ENCODE measurements around the gene TBL1Y. TPM values are rescaled to one million over a fixed set of nuclear protein-coding genes. Genes with fewer than 3 reads are reported as not detected.

Gene TBL1Y
- total RNA-seq, 1 experiment from 2014 or later: not detected

- intact Hi-C loops (cut with micrococcal nuclease; ENCODE audit: unreplicated experiment): no loop called here
- H3K4me1 Mint-ChIP-seq (ENCODE audit: low read depth, unreplicated experiment): no peaks in the 10 kb centered on the region
- no peaks in the 10 kb centered on the region for H3K27me3 Mint-ChIP-seq (ENCODE audit: unreplicated experiment)
- CTCF ChIA-PET: no interaction called here
- DNase-seq: no peak
- no peak for TF ChIP-seq CTCF (IDR thresholded peaks at IDR 0.05; ENCODE audit: unreplicated experiment)
- H3K27ac Mint-ChIP-seq (ENCODE audit: unreplicated experiment): no peak overlapping the region
- H3K4me3 Mint-ChIP-seq (ENCODE audit: low read depth, unreplicated experiment): no peak overlapping the region
- BruUV-seq (replicated peaks): no TSS peak
- no peaks in the 10 kb centered on the region for H3K36me3 Mint-ChIP-seq (ENCODE audit: insufficient read depth, unreplicated experiment)
- no peaks in the 10 kb centered on the region for H3K9me3 Mint-ChIP-seq (ENCODE audit: low read depth, unreplicated experiment)
Measured at GRCh38 chrY:6987811-6988210, 77.3 kb downstream of the TBL1Y start.

GRCh38 chrY:6989886-6990620 lies 79.6 kb downstream of the TBL1Y start:
- no peak for TF ChIP-seq CTCF (IDR thresholded peaks at IDR 0.05; ENCODE audit: unreplicated experiment)
- Mint-ChIP-seq H3K27me3 (ENCODE audit: unreplicated experiment) (no peaks in the 10 kb centered on the region), H3K27ac (ENCODE audit: unreplicated experiment) (no peak overlapping the region), H3K9me3 (ENCODE audit: low read depth, unreplicated experiment) (no peaks in the 10 kb centered on the region), H3K4me1 (ENCODE audit: low read depth, unreplicated experiment) (no peaks in the 10 kb centered on the region), H3K36me3 (ENCODE audit: insufficient read depth, unreplicated experiment) (no peaks in the 10 kb centered on the region), H3K4me3 (ENCODE audit: low read depth, unreplicated experiment) (no peak overlapping the region)
- CTCF ChIA-PET: no interaction called here
- intact Hi-C loops (cut with micrococcal nuclease; ENCODE audit: unreplicated experiment): no loop called here
- BruUV-seq (replicated peaks): no TSS peak
- no peak for DNase-seq

- CTCF ChIA-PET: no interaction called here
- no peaks in the 10 kb centered on the region for H3K27me3 Mint-ChIP-seq (ENCODE audit: unreplicated experiment)
- intact Hi-C loops (cut with micrococcal nuclease; ENCODE audit: unreplicated experiment): no loop called here
- H3K4me3 Mint-ChIP-seq (ENCODE audit: low read depth, unreplicated experiment): no peak overlapping the region
- H3K36me3 Mint-ChIP-seq (ENCODE audit: insufficient read depth, unreplicated experiment): no peaks in the 10 kb centered on the region
- H3K27ac Mint-ChIP-seq (ENCODE audit: unreplicated experiment): no peak overlapping the region
- TF ChIP-seq CTCF (IDR thresholded peaks at IDR 0.05; ENCODE audit: unreplicated experiment): no peak
- no peaks in the 10 kb centered on the region for H3K9me3 Mint-ChIP-seq (ENCODE audit: low read depth, unreplicated experiment)
- BruUV-seq (replicated peaks): no TSS peak
- no peaks in the 10 kb centered on the region for H3K4me1 Mint-ChIP-seq (ENCODE audit: low read depth, unreplicated experiment)
- DNase-seq: no peak
Measured at GRCh38 chrY:6992041-6992440, 81.5 kb downstream of the TBL1Y start.

GRCh38 chrY:6995987-6996386 lies 85.5 kb downstream of the TBL1Y start:
- Mint-ChIP-seq H3K4me1 (ENCODE audit: low read depth, unreplicated experiment) (no peaks in the 10 kb centered on the region), H3K9me3 (ENCODE audit: low read depth, unreplicated experiment) (no peaks in the 10 kb centered on the region), H3K4me3 (ENCODE audit: low read depth, unreplicated experiment) (no peak overlapping the region), H3K36me3 (ENCODE audit: insufficient read depth, unreplicated experiment) (no peaks in the 10 kb centered on the region), H3K27ac (ENCODE audit: unreplicated experiment) (no peak overlapping the region), H3K27me3 (ENCODE audit: unreplicated experiment) (no peaks in the 10 kb centered on the region)
- TF ChIP-seq CTCF (IDR thresholded peaks at IDR 0.05; ENCODE audit: unreplicated experiment): no peak
- intact Hi-C loops (cut with micrococcal nuclease; ENCODE audit: unreplicated experiment): no loop called here
- DNase-seq: no peak
- CTCF ChIA-PET: no interaction called here
- BruUV-seq (replicated peaks): no TSS peak

All from Calu3 (cell line).